ENCODE results near the gene SLC10A3.

DNA sequence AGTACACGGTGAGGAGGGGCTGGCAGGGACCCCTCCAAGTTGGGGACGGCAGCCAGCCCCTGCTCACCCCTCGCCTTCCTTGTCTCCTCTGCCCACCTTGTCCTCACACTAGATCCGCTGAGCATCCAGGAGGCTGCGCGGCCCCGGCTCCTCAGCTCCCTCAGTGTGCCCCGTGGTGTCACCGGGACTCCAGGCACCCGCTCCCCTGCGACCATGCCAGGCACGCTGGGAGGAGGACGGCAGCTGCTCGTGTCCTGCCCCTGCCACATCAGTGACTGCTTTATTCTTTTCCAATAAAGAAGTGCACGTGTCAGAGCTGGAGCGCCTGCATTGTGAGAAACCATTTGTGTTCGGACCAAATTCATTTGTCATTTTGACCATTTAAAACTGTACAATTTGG, 40.1 kb downstream of the SLC10A3 start:
- TF ChIP-seq POLR2A (IDR thresholded peaks at IDR 0.05; ENCODE audit: low read length), result no peak
- TF ChIP-seq GATA1 (IDR thresholded peaks at IDR 0.05; ENCODE audit: low read depth, low read length), result no peak

All from erythroblast (primary cell).